Endothelial cell of umbilical vein (primary cell): Measurements from ENCODE around the gene ULK4. TPM values are rescaled to one million over a fixed set of nuclear protein-coding genes. Genes with fewer than 3 reads are reported as not detected.

ENCODE experiments used
- BruUV-seq: library from RNA; stranded (reverse); fragments of 400-500 nt; replicated peaks from 2 replicates; lab custom pipeline; 2021; lab: Mats Ljungman, UMichigan
- CTCF ChIA-PET: fragments of 300-600, 350-600 bp; sonication (Branson Sonifier 250); formaldehyde crosslinking; loops from one replicate; lab custom pipeline; 2021; ENCODE audit warnings: antibody characterized with exemption, inconsistent platforms; lab: Charles Lee
- POLR2A ChIA-PET: fragments of 300-600, 350-600 bp; sonication (Branson Sonifier 250); formaldehyde crosslinking; loops from one replicate; lab custom pipeline; 2021; ENCODE audit warnings: antibody characterized with exemption, inconsistent platforms; lab: Charles Lee
- DNase-seq: peaks from one replicate; pipeline ENCODE4 v3.0.0-alpha.2; 2011; ENCODE audit warnings: low read depth, low spot score
- FAIRE-seq: peaks from 2 replicates; lab custom pipeline; 2011; peaks lifted over from hg19 to GRCh38; lab: Jason Lieb, UNC
- H2AFZ ChIP-seq: 2 replicates; pipeline ENCODE4 v1.6.0; 2012; ENCODE audit warnings: low read depth, low read length, control low read depth, inconsistent platforms
- H3K27ac ChIP-seq: 2 replicates; pipeline ENCODE4 v1.5.1; 2011; ENCODE audit warnings: low read depth, mild to moderate bottlenecking, control low read depth, low read length, moderate library complexity; ENCODE audit not compliant: insufficient read depth
- H3K27me3 ChIP-seq, 2 experiments: 2 replicates each; pipeline versions ENCODE4 v1.6.0 to v1.6.1; 2011; ENCODE audit warnings: low read length in 2 of 2, mixed read lengths in 1 of 2; ENCODE audit not compliant: control insufficient read depth in 2 of 2, insufficient read depth in 2 of 2
- H3K36me3 ChIP-seq, 2 experiments: 2 replicates in 1 of 2; 3 replicates in 1 of 2; pipeline ENCODE4 v1.5.1; 2011; ENCODE audit warnings: low read length in 2 of 2, mild to moderate bottlenecking in 1 of 2, moderate library complexity in 1 of 2; ENCODE audit not compliant: control insufficient read depth in 2 of 2, insufficient read depth in 2 of 2; ENCODE audit errors: extremely low read depth in 1 of 2
- H3K4me1 ChIP-seq: 3 replicates; pipeline ENCODE4 v1.5.1; 2011; ENCODE audit warnings: mild to moderate bottlenecking, low read length; ENCODE audit not compliant: control insufficient read depth, insufficient read depth; ENCODE audit errors: extremely low read depth
- H3K4me2 ChIP-seq: 2 replicates; pipeline ENCODE4 v1.6.1; 2011; ENCODE audit warnings: low read length, control low read depth, mixed read lengths; ENCODE audit not compliant: insufficient read depth
- H3K4me3 ChIP-seq, 3 experiments: fragments of 200-600 bp in 1 of 3; sonication (generic), shearing (Covaris generic) in 1 of 3; replicated peaks in 1 of 3; 2 replicates each; pipeline ENCODE4 v1.5.1; 2011 to 2016; ENCODE audit warnings: control low read depth in 3 of 3, low read length in 3 of 3, mild to moderate bottlenecking in 2 of 3, inconsistent platforms in 1 of 3, low read depth in 1 of 3, moderate library complexity in 1 of 3; ENCODE audit not compliant: insufficient read depth in 1 of 3
- H3K79me2 ChIP-seq: 2 replicates; pipeline ENCODE4 v1.6.0; 2012; ENCODE audit warnings: low read length, inconsistent platforms; ENCODE audit not compliant: control insufficient read depth, insufficient read depth
- H3K9ac ChIP-seq: replicated peaks from 2 replicates; pipeline ENCODE3; 2011; ENCODE audit warnings: low read length, control low read depth; ENCODE audit not compliant: insufficient read depth; ENCODE audit errors: extremely low read depth
- H3K9me1 ChIP-seq: replicated peaks from 3 replicates; pipeline ENCODE4 v1.6.0; 2011; ENCODE audit warnings: mild to moderate bottlenecking, low read length; ENCODE audit not compliant: control insufficient read depth, insufficient read depth; ENCODE audit errors: extremely low read depth
- H3K9me3 ChIP-seq: replicated peaks from 2 replicates; pipeline ENCODE4 v1.5.1; 2012; ENCODE audit warnings: low read length, inconsistent platforms; ENCODE audit not compliant: control insufficient read depth, insufficient read depth
- H4K20me1 ChIP-seq: replicated peaks from 2 replicates; pipeline ENCODE3; 2011; ENCODE audit warnings: mild to moderate bottlenecking, low read length; ENCODE audit not compliant: control insufficient read depth, insufficient read depth; ENCODE audit errors: extremely low read depth
- EZH2 ChIP-seq: IDR thresholded peaks from 2 replicates; pipeline ENCODE4 v1.6.1; 2012; ENCODE audit warnings: borderline replicate concordance, low read depth, mild to moderate bottlenecking, moderate library complexity, low read length, inconsistent platforms; ENCODE audit not compliant: severe bottlenecking
- FOS ChIP-seq: IDR thresholded peaks from 2 replicates; pipeline ENCODE4 v1.6.1; 2011; ENCODE audit warnings: mild to moderate bottlenecking, low read length, moderate library complexity, borderline replicate concordance; ENCODE audit not compliant: insufficient read depth
- GATA2 ChIP-seq: IDR thresholded peaks from 2 replicates; pipeline ENCODE4 v1.7.0; 2011; ENCODE audit warnings: low read depth, mild to moderate bottlenecking, moderate library complexity, mixed read lengths, low read length; ENCODE audit not compliant: insufficient read length, insufficient read depth
- JUN ChIP-seq: IDR thresholded peaks from 2 replicates; pipeline ENCODE4 v1.6.1; 2011; ENCODE audit warnings: borderline replicate concordance, low read depth; ENCODE audit not compliant: insufficient read length, insufficient read depth
- MYC ChIP-seq: IDR thresholded peaks from one replicate; pipeline ENCODE4 v1.6.1; 2011; ENCODE audit warnings: mild to moderate bottlenecking, low read depth, low read length
- POLR2A ChIP-seq: IDR thresholded peaks from 2 replicates; pipeline ENCODE4 v1.6.1; 2012; ENCODE audit warnings: low read depth, mild to moderate bottlenecking, control low read depth, low read length
- POLR2AphosphoS5 ChIP-seq: IDR thresholded peaks from 2 replicates; pipeline ENCODE4 v1.6.1; 2012; ENCODE audit warnings: low read depth, mild to moderate bottlenecking, control low read depth, low read length, moderate library complexity; ENCODE audit not compliant: insufficient read depth
- dilution Hi-C: fragments of 300-500 bp; cut with MboI; formaldehyde crosslinking; loops from one replicate; pipeline ENCODE4 v1.15.0; 2019; ENCODE audit warnings: low sequenced_read_pairs; ENCODE audit not compliant: extremely low pct_ligation_motif_present
- intact Hi-C: fragments of 100-400 bp; cut with micrococcal nuclease; formaldehyde crosslinking; loops from one replicate; pipeline ENCODE4 v1.10.0; 2022
- polyA plus RNA-seq, 4 experiments: library from polyadenylated mRNA; depleted of rRNA in 3 of 4; stranded (reverse) in 3 of 4; unstranded in 1 of 4; fragments of >200 nt; gene quantifications; 2 replicates each; pipeline versions ENCODE4 v1.2.1 to v1.2.3, GENCODE V29; 2011 to 2012; ENCODE audit warnings: missing spikeins in 1 of 4
- total RNA-seq: library from RNA; stranded (reverse); gene quantifications from 2 replicates; pipeline ENCODE4 v1.2.3, GENCODE V29; 2021
- TF ChIP-seq, protein P1 (sequence below): IDR thresholded peaks from 2 replicates; pipeline ENCODE4 v1.6.1; 2011; ENCODE audit not compliant: insufficient read depth, insufficient read length
- TF ChIP-seq, protein P2 (sequence below), 2 donors: IDR thresholded peaks; 1 replicate in 1 of 2; 2 replicates in 1 of 2; pipeline ENCODE4 v1.5.1; 2011; ENCODE audit warnings: low read length in 2 of 2, mild to moderate bottlenecking in 2 of 2, moderate library complexity in 2 of 2, control low read depth in 1 of 2, inconsistent platforms in 1 of 2, low read depth in 1 of 2; ENCODE audit not compliant: insufficient read depth in 1 of 2; ENCODE audit errors: extremely low read depth in 1 of 2

Gene ULK4
- total and polyA plus RNA-seq, 2 donors (not counting 3 experiments of a cell fraction or from before 2014, with no cell fraction given): 3.3 to 16.0 TPM

GRCh38 chr3:41267975-41268640, 693.8 kb downstream of the ULK4 start:
- intact Hi-C loops: no loop called here
- Histone ChIP-seq H3K9ac (no peak overlapping the region), H3K9me3 (no peaks in the 10 kb centered on the region), H3K79me2 (no peaks in the 10 kb centered on the region), H3K27ac (no peak overlapping the region), H4K20me1 (no peaks in the 10 kb centered on the region), H3K4me3 (no peak overlapping the region), H3K27me3 (no peaks in the 10 kb centered on the region), H3K36me3 (no peaks in the 10 kb centered on the region), H3K4me1 (peaks cover 6% of the 10 kb centered on the region), H3K9me1 (no peaks in the 10 kb centered on the region), H3K4me2 (no peak overlapping the region), H2AFZ (peak overlapping the region; percentile 14)
- peak; percentile 61 for DNase-seq
- CTCF ChIA-PET: no interaction called here
- FAIRE-seq: peak; percentile 81
- BruUV-seq: no TSS peak
- POLR2A ChIA-PET: no interaction called here
- dilution Hi-C loops: no loop called here
- peak; percentile 11 for TF ChIP-seq GATA2
- no peak for TF ChIP-seq MYC
- TF ChIP-seq, protein P1, sequence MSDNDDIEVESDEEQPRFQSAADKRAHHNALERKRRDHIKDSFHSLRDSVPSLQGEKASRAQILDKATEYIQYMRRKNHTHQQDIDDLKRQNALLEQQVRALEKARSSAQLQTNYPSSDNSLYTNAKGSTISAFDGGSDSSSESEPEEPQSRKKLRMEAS: no peak
- TF ChIP-seq POLR2AphosphoS5: no peak
- TF ChIP-seq JUN: peak; percentile 50
- TF ChIP-seq, protein P2, sequence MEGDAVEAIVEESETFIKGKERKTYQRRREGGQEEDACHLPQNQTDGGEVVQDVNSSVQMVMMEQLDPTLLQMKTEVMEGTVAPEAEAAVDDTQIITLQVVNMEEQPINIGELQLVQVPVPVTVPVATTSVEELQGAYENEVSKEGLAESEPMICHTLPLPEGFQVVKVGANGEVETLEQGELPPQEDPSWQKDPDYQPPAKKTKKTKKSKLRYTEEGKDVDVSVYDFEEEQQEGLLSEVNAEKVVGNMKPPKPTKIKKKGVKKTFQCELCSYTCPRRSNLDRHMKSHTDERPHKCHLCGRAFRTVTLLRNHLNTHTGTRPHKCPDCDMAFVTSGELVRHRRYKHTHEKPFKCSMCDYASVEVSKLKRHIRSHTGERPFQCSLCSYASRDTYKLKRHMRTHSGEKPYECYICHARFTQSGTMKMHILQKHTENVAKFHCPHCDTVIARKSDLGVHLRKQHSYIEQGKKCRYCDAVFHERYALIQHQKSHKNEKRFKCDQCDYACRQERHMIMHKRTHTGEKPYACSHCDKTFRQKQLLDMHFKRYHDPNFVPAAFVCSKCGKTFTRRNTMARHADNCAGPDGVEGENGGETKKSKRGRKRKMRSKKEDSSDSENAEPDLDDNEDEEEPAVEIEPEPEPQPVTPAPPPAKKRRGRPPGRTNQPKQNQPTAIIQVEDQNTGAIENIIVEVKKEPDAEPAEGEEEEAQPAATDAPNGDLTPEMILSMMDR (IDR thresholded peaks at IDR 0.05; ENCODE audit: extremely low read depth in 1 of 2, insufficient read depth in 1 of 2, low read depth in 1 of 2, low read length in 2 of 2): no peak
- TF ChIP-seq EZH2: no peak
- TF ChIP-seq FOS: peak; percentile 92
- TF ChIP-seq POLR2A: no peak
